Hematopoietic multipotent progenitor cell treated with erythropoietin and hydrocortisone succinate and interleukin-3 and kit ligand, for 17 days (in vitro differentiated cells): Measurements from ENCODE around the gene HDAC4.

ENCODE experiments used
- DNase-seq: peaks from one replicate; pipeline ENCODE4 v3.0.0-alpha.2; 2015; ENCODE audit warnings: low spot score

The HDAC4 gene

GRCh38 chr2:239383759-239384156 lies 17.1 kb downstream of the HDAC4 start:
- DNase-seq = no peak

- DNase-seq = no peak
Observed at GRCh38 chr2:239383036-239383758, 17.6 kb downstream of the HDAC4 start.

DNA sequence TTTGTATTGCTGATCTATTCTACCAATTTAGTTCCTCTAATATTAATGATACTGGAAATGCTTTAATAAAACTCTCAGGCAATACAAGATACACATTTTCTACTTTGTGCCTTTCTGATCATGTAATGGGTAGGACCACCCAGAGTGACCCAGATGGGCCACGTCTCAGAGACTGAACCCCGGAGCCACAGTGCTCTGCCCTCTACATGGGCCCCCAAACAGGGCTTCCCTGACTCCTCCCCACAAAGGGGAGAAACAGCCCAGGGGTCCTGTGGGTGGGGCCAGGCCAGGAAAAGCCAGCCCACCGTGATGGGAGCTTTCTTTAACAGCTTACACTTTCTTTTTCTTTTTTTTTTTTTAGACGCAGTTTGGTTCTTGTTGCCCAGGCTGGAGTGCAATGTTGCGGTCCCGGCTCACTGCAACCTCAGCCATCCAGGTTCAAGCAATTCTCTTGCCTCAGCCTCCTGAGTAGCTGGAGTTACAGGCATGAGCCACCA lies 18.4 kb downstream of the HDAC4 start:
- no peak for DNase-seq

GRCh38 chr2:239381709-239382134 lies 19.1 kb downstream of the HDAC4 start:
- DNase-seq = no peak

GRCh38 chr2:239380831-239381708 lies 19.8 kb downstream of the HDAC4 start:
- DNase-seq = no peak

DNA sequence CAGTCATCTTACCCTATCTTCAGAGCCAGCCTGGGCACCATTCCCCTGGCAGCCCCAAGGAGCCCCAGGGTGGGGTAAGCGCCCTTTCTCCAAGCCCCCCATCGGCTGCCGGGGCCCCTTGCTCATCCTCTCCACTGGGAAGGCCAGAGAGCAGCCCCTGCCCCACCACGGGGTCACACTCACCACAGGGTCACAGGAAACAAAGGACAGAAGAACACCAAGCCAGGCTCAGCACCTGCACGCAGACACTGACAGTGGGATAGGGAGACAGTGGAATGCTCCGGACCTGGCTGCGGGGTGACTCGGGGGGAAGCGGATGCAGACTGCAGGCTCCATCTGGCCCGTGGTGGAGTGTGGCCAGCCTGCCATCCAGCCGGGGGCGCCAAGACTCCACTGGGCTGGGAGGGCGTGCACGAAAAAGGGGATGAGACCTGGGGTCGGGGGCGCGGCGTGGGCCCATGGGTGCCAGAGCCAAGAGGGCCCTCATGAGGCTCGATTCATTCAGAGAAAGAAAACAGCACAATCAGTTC lies 21.1 kb downstream of the HDAC4 start:
- no peak for DNase-seq

DNA sequence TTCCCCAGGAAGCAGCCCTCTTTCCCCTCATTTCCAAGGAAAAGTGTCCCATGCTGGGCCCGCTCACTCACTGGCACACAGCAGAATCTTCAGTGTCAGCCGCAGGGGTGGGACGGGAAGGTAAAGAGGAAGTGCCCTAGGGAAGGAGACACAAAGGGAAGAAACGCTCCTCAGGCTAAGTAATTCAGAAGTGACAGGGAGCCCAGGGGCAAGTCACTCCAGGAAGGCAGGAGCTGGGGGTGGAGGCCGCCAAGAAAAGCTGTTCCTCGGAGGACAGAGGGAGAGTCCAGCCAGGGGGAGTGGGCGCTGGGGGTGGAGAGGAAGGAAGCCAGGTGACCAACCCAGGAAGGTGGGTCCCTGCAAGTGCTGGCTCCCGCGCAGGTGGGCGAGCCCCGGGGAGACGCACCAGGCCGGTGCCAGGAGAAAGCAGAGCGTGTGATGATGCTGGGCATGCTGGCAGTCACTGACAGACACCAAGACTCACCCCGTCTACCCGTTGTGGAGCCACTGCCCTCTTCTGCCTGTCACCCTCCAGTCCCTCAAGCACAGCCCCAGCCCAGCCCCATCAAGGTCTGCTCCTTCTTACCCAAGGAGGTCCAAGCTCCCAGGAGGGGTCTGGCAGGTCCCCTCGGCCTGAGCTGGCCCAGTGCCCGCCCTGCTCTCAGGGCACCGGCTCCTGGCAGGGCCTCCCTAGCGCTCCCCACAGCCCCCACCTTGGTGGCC lies 21.7 kb downstream of the HDAC4 start:
- no peak for DNase-seq

DNA sequence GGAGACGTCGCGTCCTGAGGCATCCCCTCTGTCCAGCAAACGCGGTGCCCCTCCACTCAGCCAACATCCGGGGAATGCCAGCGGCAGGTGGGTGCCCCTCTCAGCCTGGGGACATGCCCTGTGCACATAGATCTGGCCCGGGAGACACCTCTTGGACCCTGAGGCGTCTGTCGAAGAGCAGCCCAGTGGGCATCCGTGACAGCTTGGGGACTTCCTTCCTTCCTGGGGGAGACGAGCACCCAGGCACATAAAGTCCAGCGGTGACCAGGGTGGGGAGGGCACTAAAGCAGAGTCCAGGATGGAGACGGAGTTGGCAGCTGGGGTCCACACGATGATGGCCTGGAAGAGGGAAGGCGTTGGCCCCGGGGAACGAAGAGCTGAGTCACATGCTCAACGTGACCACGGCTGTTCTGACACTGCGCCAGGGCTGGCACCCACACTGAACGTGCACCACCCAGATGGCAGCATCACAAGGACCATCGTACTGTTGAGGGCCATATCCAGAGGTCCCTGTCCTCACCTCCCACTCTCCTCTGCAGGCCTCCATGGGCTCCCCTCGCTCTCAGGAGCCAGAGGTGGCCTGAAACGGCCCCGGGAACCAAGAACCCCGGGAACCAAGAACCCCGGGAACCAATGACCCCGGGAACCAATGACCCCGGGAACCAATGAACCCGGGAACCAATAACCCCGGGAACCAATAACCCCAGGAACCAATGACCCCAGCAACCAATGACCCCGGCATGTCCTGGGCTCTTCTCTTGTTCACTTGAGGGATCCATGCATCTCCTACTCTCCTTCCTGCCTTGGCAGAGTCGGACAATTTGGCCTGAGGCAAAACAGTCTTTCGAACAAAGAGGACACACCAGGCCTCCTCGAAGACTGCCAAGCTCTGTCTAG lies 22.6 kb downstream of the HDAC4 start:
- DNase-seq = no peak

GRCh38 chr2:239377591-239377990 lies 23.2 kb downstream of the HDAC4 start:
- no peak for DNase-seq

DNA sequence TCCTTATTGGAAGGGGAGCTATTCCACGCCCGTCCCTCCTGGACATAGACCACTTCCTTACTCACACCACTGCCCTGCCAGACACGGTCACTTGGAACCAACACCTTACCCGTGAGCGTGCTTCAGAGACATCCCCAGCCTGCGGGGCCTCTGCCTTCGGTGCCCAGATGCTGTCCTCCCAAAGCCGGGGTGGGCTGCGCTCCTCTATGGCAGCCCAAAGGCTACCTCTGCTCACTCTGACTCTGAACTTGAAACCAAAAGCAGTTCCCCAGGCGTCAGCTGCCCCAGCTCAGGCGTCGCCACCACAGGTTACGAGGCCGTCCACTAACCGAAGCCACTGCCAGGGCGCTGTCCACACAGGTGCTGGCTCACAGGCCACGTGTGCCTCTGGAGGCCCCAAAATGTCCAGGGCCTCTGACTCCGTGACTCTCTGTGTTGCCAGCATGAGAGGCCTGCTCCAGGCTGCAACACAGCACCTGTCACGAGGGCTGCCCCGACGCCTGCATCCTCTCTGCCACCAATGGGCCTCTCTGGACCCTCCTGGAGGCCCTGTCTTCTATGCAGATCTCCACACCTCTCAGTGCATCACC lies 23.8 kb downstream of the HDAC4 start:
- DNase-seq = no peak

DNA sequence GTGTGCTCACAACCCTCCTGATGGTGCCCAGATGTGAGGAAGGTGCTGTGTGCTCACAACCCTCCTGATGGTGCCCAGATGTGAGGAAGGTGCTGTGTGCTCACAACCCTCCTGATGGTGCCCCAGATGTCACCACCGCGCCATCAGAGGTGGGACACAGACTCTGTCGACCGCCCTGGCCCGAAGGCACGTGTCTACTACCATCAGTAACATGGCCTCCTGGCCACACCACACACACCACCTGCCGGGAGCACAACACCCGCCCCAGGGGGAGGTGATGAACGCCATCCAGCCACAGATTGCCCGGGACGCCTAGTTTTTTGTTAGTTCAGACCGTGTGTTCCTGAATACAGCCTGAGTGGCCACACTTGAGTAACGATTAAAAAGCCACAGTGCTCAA lies 24.5 kb downstream of the HDAC4 start:
- DNase-seq = no peak

DNA sequence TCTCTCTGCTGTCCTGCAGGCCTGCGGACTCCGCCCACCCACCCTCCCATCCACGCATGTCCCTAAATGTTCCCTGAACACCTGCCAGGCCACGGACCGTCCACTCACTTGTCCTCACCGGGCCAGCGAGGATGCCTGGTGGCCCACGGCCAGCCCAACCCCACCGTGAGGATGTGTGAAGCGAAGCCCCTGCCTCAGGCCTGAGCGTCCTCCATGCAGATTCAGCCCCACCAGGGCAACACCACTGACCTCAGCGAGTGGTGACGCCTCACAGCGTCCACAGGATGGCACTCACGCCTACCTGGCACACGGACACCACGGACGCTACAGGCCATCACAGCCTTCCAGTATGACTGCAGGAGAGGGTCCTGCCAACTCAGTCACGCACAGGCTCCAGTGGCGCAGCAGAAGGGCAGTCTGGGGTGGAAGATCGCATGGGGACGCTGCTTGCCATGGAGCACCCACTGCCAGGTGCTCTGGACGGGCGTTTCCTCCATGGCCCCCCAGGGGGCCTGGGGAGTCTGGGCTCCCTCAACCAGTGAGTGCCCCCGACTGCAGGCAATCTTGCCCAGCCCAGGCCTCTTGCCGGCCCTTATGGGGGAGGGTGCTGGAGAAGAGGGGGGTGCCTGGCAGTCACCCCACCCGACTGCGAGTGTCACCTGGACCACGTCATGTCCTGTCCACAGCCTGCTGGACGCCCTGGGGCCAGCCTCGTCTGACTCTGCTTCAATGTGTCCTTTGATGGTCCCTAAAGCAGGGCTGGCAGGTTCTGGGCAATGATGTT lies 25.4 kb downstream of the HDAC4 start:
- no peak for DNase-seq

GRCh38 chr2:239374896-239375277 lies 25.9 kb downstream of the HDAC4 start:
- DNase-seq = no peak

- DNase-seq = no peak
Observed at GRCh38 chr2:239372835-239373234, 28.0 kb downstream of the HDAC4 start.

GRCh38 chr2:239371726-239372686 lies 28.8 kb downstream of the HDAC4 start:
- no peak for DNase-seq

GRCh38 chr2:239370876-239371725 lies 29.7 kb downstream of the HDAC4 start:
- no peak for DNase-seq

DNA sequence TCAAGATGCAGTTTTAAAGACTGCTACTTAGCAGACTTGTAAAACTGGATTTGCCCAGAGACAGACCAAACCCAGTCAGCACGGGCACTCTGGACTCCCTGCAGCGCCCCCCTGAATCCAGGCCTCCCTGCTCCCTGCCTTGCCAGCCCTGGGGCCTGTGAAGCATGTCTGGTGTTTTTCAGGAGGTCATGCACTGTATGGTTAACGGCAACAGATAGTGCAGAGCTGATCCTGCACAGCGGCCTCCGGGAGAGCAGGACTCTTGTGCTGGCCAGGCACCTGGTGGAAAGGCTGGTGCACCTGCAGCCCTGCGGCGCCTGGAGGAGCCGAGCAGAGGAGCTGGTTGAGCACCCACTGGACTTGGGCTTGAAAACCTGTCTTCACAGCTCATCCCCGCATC lies 30.4 kb downstream of the HDAC4 start:
- no peak for DNase-seq

DNA sequence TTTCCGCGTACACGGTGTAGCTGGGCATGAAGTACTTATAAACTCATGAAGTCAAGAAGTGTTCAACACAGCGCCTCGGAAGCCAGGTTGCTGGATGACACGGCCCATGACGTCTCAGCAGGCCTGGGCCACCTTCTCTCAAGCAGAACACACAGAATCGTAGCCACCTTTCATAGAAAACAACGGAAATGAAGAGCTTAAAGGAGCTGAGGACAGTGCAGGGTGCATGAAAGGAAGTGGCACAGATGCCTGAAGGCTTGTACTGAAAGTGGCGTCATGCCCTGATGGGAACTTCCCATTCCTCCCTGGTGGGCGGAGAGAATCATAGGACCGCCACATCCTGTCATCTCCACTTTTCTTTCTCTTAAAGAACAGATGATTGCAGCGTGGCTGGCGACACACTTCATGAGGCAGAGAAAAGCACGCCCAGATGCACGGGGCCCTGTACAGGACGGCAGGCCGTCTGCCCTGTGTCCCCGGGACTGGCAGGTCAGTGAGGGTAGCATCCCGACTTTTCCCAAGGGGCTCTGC lies 31.1 kb downstream of the HDAC4 start:
- DNase-seq = no peak
